ENCODE results near the gene MMP20. TPM values are rescaled to one million over a fixed set of nuclear protein-coding genes. Genes with fewer than 3 reads are reported as not detected.

Gene MMP20
- total RNA-seq, 1 experiment from 2014 or later: not detected

DNA sequence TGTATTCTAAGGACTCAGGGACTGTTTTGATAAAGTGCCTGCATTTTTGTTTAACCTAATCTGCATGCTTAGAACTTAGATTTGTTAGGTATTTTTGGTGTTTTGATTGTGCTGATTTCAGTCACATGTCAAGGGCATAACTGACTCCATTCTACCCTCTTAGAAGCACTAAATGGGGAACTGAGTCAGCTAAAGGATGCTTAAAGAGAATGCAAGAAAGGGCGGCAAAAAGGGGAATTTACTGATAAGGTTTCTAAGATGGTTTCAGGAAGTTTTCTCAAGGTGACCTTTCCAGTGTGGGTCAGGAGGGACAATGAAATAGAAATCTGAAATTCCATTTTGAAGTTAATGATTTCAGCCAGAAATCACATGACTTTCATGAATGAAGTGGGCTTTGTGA lies 43.0 kb downstream of the MMP20 start:
- no peaks in the 10 kb centered on the region for H3K27me3 ChIP-seq (ENCODE audit: control insufficient read depth, insufficient read depth, low read length)
- no peaks in the 10 kb centered on the region for H3K36me3 ChIP-seq (ENCODE audit: control insufficient read depth, insufficient read depth, low read length)
- POLR2A ChIA-PET: no interaction called here
- no peak overlapping the region for H3K4me3 ChIP-seq (ENCODE audit: low read depth in 2 of 2, low read length in 2 of 2)
- H3K9me3 ChIP-seq (ENCODE audit: control insufficient read depth, insufficient read depth, low read depth, low read length): peaks cover 25% of the 10 kb centered on the region; the same call in 1 of the 2 replicates
- CTCF ChIA-PET: no interaction called here
- TF ChIP-seq SIN3A (IDR thresholded peaks at IDR 0.05; ENCODE audit: borderline replicate concordance, insufficient read depth, low read depth, low read length) (no peak), POLR2AphosphoS5 (IDR thresholded peaks at IDR 0.05; ENCODE audit: low read depth, low read length) (no peak), TCF7L2 (IDR thresholded peaks at IDR 0.05; ENCODE audit: low read depth, low read length) (no peak)
- TF ChIP-seq, protein P1, sequence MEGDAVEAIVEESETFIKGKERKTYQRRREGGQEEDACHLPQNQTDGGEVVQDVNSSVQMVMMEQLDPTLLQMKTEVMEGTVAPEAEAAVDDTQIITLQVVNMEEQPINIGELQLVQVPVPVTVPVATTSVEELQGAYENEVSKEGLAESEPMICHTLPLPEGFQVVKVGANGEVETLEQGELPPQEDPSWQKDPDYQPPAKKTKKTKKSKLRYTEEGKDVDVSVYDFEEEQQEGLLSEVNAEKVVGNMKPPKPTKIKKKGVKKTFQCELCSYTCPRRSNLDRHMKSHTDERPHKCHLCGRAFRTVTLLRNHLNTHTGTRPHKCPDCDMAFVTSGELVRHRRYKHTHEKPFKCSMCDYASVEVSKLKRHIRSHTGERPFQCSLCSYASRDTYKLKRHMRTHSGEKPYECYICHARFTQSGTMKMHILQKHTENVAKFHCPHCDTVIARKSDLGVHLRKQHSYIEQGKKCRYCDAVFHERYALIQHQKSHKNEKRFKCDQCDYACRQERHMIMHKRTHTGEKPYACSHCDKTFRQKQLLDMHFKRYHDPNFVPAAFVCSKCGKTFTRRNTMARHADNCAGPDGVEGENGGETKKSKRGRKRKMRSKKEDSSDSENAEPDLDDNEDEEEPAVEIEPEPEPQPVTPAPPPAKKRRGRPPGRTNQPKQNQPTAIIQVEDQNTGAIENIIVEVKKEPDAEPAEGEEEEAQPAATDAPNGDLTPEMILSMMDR (IDR thresholded peaks at IDR 0.05): no peak
- TF ChIP-seq, protein P2, sequence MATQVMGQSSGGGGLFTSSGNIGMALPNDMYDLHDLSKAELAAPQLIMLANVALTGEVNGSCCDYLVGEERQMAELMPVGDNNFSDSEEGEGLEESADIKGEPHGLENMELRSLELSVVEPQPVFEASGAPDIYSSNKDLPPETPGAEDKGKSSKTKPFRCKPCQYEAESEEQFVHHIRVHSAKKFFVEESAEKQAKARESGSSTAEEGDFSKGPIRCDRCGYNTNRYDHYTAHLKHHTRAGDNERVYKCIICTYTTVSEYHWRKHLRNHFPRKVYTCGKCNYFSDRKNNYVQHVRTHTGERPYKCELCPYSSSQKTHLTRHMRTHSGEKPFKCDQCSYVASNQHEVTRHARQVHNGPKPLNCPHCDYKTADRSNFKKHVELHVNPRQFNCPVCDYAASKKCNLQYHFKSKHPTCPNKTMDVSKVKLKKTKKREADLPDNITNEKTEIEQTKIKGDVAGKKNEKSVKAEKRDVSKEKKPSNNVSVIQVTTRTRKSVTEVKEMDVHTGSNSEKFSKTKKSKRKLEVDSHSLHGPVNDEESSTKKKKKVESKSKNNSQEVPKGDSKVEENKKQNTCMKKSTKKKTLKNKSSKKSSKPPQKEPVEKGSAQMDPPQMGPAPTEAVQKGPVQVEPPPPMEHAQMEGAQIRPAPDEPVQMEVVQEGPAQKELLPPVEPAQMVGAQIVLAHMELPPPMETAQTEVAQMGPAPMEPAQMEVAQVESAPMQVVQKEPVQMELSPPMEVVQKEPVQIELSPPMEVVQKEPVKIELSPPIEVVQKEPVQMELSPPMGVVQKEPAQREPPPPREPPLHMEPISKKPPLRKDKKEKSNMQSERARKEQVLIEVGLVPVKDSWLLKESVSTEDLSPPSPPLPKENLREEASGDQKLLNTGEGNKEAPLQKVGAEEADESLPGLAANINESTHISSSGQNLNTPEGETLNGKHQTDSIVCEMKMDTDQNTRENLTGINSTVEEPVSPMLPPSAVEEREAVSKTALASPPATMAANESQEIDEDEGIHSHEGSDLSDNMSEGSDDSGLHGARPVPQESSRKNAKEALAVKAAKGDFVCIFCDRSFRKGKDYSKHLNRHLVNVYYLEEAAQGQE (IDR thresholded peaks at IDR 0.05; ENCODE audit: insufficient read depth in 1 of 2, low read depth in 2 of 2, low read length in 1 of 2): no peak
- in situ Hi-C loops (cut with HindIII; ENCODE audit: low pct_unique_long_range_greater_than_20kb, low sequenced_read_pairs) (no loop called here), intact Hi-C loops (cut with micrococcal nuclease; ENCODE audit: unreplicated experiment) (no loop called here)
- ATAC-seq (no peak), DNase-seq (ENCODE audit: low read depth, low spot score) (no peak)
- peak overlapping the region; percentile 17; the same call in 1 of the 2 replicates for H3K27ac ChIP-seq (ENCODE audit: low read length)
- no TSS peak for BruUV-seq (replicated peaks)
- 0 out of 2 replicates have a peak, but pooled peaks cover 5% of the 10 kb centered on the region for H3K4me1 ChIP-seq (ENCODE audit: control insufficient read depth, insufficient read depth, low read length)

DNA sequence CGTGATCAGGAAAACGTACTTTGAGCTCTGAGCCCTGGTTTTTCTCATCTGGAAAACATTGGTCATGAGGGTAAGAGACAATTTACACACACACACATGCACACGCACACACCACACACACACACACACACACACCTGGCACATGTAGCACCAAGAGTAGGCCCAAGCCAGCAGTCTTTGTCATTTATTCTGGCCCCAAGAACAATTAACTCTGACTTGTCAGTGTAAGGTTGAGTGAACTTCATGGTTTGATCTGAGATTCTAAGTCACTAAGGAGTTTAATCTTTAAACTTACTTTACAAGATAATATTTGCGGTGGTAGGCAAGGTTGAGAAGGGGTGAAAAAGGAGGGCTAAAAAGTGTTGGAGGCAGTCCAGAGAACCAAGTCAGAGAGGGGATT lies 44.1 kb downstream of the MMP20 start:
- no peak for ATAC-seq
- in situ Hi-C loops (cut with HindIII; ENCODE audit: low pct_unique_long_range_greater_than_20kb, low sequenced_read_pairs): no loop called here
- H3K27me3 ChIP-seq (ENCODE audit: control insufficient read depth, insufficient read depth, low read length): no peaks in the 10 kb centered on the region
- H3K9me3 ChIP-seq (ENCODE audit: control insufficient read depth, insufficient read depth, low read depth, low read length): peaks cover 22% of the 10 kb centered on the region; the same call in 1 of the 2 replicates
- TF ChIP-seq SIN3A (IDR thresholded peaks at IDR 0.05; ENCODE audit: borderline replicate concordance, insufficient read depth, low read depth, low read length): no peak
- TF ChIP-seq, protein P2 (IDR thresholded peaks at IDR 0.05; ENCODE audit: insufficient read depth in 1 of 2, low read depth in 2 of 2, low read length in 1 of 2): no peak
- no peak for TF ChIP-seq POLR2AphosphoS5 (IDR thresholded peaks at IDR 0.05; ENCODE audit: low read depth, low read length)
- no peak for TF ChIP-seq TCF7L2 (IDR thresholded peaks at IDR 0.05; ENCODE audit: low read depth, low read length)
- TF ChIP-seq, protein P1 (IDR thresholded peaks at IDR 0.05): no peak
- ChIA-PET POLR2A (no interaction called here), CTCF (no interaction called here)
- no peak for DNase-seq (ENCODE audit: low read depth, low spot score)
- H3K4me3 ChIP-seq (ENCODE audit: low read depth in 2 of 2, low read length in 2 of 2): no peak overlapping the region
- H3K27ac ChIP-seq (ENCODE audit: low read length): peak overlapping the region; percentile 72
- 0 out of 2 replicates have a peak, but pooled peaks cover 5% of the 10 kb centered on the region for H3K4me1 ChIP-seq (ENCODE audit: control insufficient read depth, insufficient read depth, low read length)
- intact Hi-C loops (cut with micrococcal nuclease; ENCODE audit: unreplicated experiment): no loop called here
- no TSS peak for BruUV-seq (replicated peaks)
- no peaks in the 10 kb centered on the region for H3K36me3 ChIP-seq (ENCODE audit: control insufficient read depth, insufficient read depth, low read length)
